ENCODE measurements around the gene SYDE1.

- TF ChIP-seq, protein P1, sequence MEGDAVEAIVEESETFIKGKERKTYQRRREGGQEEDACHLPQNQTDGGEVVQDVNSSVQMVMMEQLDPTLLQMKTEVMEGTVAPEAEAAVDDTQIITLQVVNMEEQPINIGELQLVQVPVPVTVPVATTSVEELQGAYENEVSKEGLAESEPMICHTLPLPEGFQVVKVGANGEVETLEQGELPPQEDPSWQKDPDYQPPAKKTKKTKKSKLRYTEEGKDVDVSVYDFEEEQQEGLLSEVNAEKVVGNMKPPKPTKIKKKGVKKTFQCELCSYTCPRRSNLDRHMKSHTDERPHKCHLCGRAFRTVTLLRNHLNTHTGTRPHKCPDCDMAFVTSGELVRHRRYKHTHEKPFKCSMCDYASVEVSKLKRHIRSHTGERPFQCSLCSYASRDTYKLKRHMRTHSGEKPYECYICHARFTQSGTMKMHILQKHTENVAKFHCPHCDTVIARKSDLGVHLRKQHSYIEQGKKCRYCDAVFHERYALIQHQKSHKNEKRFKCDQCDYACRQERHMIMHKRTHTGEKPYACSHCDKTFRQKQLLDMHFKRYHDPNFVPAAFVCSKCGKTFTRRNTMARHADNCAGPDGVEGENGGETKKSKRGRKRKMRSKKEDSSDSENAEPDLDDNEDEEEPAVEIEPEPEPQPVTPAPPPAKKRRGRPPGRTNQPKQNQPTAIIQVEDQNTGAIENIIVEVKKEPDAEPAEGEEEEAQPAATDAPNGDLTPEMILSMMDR (IDR thresholded peaks at IDR 0.05): peak; percentile 28
- no peak for TF ChIP-seq EZH2 (IDR thresholded peaks at IDR 0.05; ENCODE audit: borderline replicate concordance, insufficient read depth, low read depth, low read length, poor library complexity, severe bottlenecking)
Measured at GRCh38 chr19:15161028-15161984, 54.1 kb downstream of the SYDE1 start.

Measured in B cell (primary cell).